ENCODE measurements around the gene ELAVL1. TPM values are rescaled to one million over a fixed set of nuclear protein-coding genes. Genes with fewer than 3 reads are reported as not detected.
A peak's percentile ranks its signal among the peaks of the same experiment; 100 is the strongest.

Gene ELAVL1
- total RNA-seq, 2 experiments from 2014 or later: 143 to 145 TPM

- ChIA-PET CTCF (interaction anchor here (0.8 to 3.7 kb wide), 7 partner anchors 9 to 35 kb away, joined by 3 to 20 read pairs (median 4); partner anchors contain the start of gene TIMM44), POLR2A (no interaction called here)
- Mint-ChIP-seq H3K4me3 (no peak overlapping the region), H3K27ac (no peak overlapping the region), H3K4me1 (ENCODE audit: low read depth) (no peaks in the 10 kb centered on the region), H3K36me3 (peaks cover 13% of the 10 kb centered on the region), H3K9me3 (no peaks in the 10 kb centered on the region), H3K27me3 (no peaks in the 10 kb centered on the region)
- no peak for DNase-seq
- intact Hi-C loops (cut with micrococcal nuclease): no loop called here
Measured at GRCh38 chr19:7971553-7972520, 33.6 kb downstream of the ELAVL1 start.

- POLR2A ChIA-PET: no interaction called here
- Mint-ChIP-seq H3K4me1 (ENCODE audit: low read depth) (no peaks in the 10 kb centered on the region), H3K36me3 (peaks cover 17% of the 10 kb centered on the region), H3K4me3 (no peak overlapping the region), H3K27ac (no peak overlapping the region), H3K27me3 (no peaks in the 10 kb centered on the region), H3K9me3 (no peaks in the 10 kb centered on the region)
- CTCF ChIA-PET: interaction anchor here (0.6 to 3.7 kb wide), 19 partner anchors 8 to 374 kb away, joined by 3 to 20 read pairs (median 3); partner anchors contain the start of genes FBN3 and TIMM44
- peak; percentile 36 for DNase-seq
- intact Hi-C loops (cut with micrococcal nuclease): no loop called here
Measured at GRCh38 chr19:7970716-7971448, 34.6 kb downstream of the ELAVL1 start.

- CTCF ChIA-PET: interaction anchor here (0.7 to 3.7 kb wide), 7 partner anchors 26 to 169 kb away, joined by 3 to 20 read pairs (median 4); partner anchors contain the start of genes SNAPC2 and TIMM44
Measured at GRCh38 chr19:7969555-7969939, 35.9 kb downstream of the ELAVL1 start.

GRCh38 chr19:7968796-7969554 lies 36.5 kb downstream of the ELAVL1 start:
- CTCF ChIA-PET: interaction anchor here (0.7 to 3.7 kb wide), 4 partner anchors 25 to 169 kb away, joined by 3 to 20 read pairs (median 4); partner anchors contain the start of gene TIMM44
- no peaks in the 10 kb centered on the region for H3K4me1 Mint-ChIP-seq (ENCODE audit: low read depth)
- no peaks in the 10 kb centered on the region for H3K27me3 Mint-ChIP-seq
- intact Hi-C loops (cut with micrococcal nuclease): no loop called here
- H3K4me3 Mint-ChIP-seq: no peak overlapping the region
- H3K36me3 Mint-ChIP-seq: peaks cover 16% of the 10 kb centered on the region
- no peak for DNase-seq
- no peak overlapping the region for H3K27ac Mint-ChIP-seq
- POLR2A ChIA-PET: no interaction called here
- no peaks in the 10 kb centered on the region for H3K9me3 Mint-ChIP-seq

More at GRCh38 chr19:7969555-7969939, 35.9 kb downstream of the ELAVL1 start:
- H3K9me3 Mint-ChIP-seq: no peaks in the 10 kb centered on the region
- no peak overlapping the region for H3K27ac Mint-ChIP-seq
- H3K36me3 Mint-ChIP-seq: peaks cover 20% of the 10 kb centered on the region
- H3K27me3 Mint-ChIP-seq: no peaks in the 10 kb centered on the region
- no peaks in the 10 kb centered on the region for H3K4me1 Mint-ChIP-seq (ENCODE audit: low read depth)
- POLR2A ChIA-PET: no interaction called here
- DNase-seq: no peak
- intact Hi-C loops (cut with micrococcal nuclease): no loop called here
- H3K4me3 Mint-ChIP-seq: no peak overlapping the region

GRCh38 chr19:7968008-7968795 lies 37.2 kb downstream of the ELAVL1 start:
- Mint-ChIP-seq H3K4me1 (ENCODE audit: low read depth) (no peaks in the 10 kb centered on the region), H3K27ac (no peak overlapping the region), H3K4me3 (no peak overlapping the region), H3K9me3 (no peaks in the 10 kb centered on the region), H3K27me3 (no peaks in the 10 kb centered on the region), H3K36me3 (peaks cover 13% of the 10 kb centered on the region)
- ChIA-PET CTCF (interaction anchor here (1.5 to 3.7 kb wide), 2 partner anchors 25 to 35 kb away, joined by 3 to 20 read pairs; partner anchors contain the start of gene TIMM44), POLR2A (no interaction called here)
- no peak for DNase-seq
- intact Hi-C loops (cut with micrococcal nuclease): no loop called here

- POLR2A ChIA-PET: no interaction called here
- Mint-ChIP-seq H3K4me3 (no peak overlapping the region), H3K27ac (no peak overlapping the region), H3K4me1 (ENCODE audit: low read depth) (no peaks in the 10 kb centered on the region), H3K27me3 (no peaks in the 10 kb centered on the region), H3K36me3 (peaks cover 19% of the 10 kb centered on the region), H3K9me3 (no peaks in the 10 kb centered on the region)
- CTCF ChIA-PET: no interaction called here
- intact Hi-C loops (cut with micrococcal nuclease): no loop called here
- no peak for DNase-seq
Measured at GRCh38 chr19:7965921-7966665, 39.3 kb downstream of the ELAVL1 start.

GRCh38 chr19:7965259-7965841 lies 40.1 kb downstream of the ELAVL1 start:
- DNase-seq: no peak
- ChIA-PET CTCF (interaction anchor here (1.1 kb wide), 1 partner anchor 21 kb away, joined by 5 read pairs; no protein-coding TSS in a partner anchor), POLR2A (no interaction called here)
- Mint-ChIP-seq H3K4me1 (ENCODE audit: low read depth) (no peaks in the 10 kb centered on the region), H3K27ac (no peak overlapping the region), H3K4me3 (no peak overlapping the region), H3K9me3 (no peaks in the 10 kb centered on the region), H3K36me3 (peaks cover 19% of the 10 kb centered on the region), H3K27me3 (no peaks in the 10 kb centered on the region)
- intact Hi-C loops (cut with micrococcal nuclease): no loop called here

GRCh38 chr19:7963566-7963965 lies 41.9 kb downstream of the ELAVL1 start:
- POLR2A ChIA-PET: no interaction called here
- Mint-ChIP-seq H3K9me3 (no peaks in the 10 kb centered on the region), H3K4me3 (no peak overlapping the region), H3K27ac (no peak overlapping the region), H3K36me3 (peaks cover 19% of the 10 kb centered on the region), H3K27me3 (no peaks in the 10 kb centered on the region), H3K4me1 (ENCODE audit: low read depth) (no peaks in the 10 kb centered on the region)
- CTCF ChIA-PET: no interaction called here
- no peak for DNase-seq
- intact Hi-C loops (cut with micrococcal nuclease): no loop called here

GRCh38 chr19:7962644-7963268 lies 42.7 kb downstream of the ELAVL1 start:
- CTCF ChIA-PET: interaction anchor here (1.0 kb wide), 1 partner anchor 8 kb away, joined by 4 read pairs; no protein-coding TSS in a partner anchor
- no peak for DNase-seq
- Mint-ChIP-seq H3K4me1 (ENCODE audit: low read depth) (no peaks in the 10 kb centered on the region), H3K27ac (no peak overlapping the region), H3K36me3 (peaks cover 19% of the 10 kb centered on the region), H3K9me3 (no peaks in the 10 kb centered on the region), H3K4me3 (no peak overlapping the region), H3K27me3 (no peaks in the 10 kb centered on the region)
- intact Hi-C loops (cut with micrococcal nuclease): no loop called here
- POLR2A ChIA-PET: no interaction called here

- Mint-ChIP-seq H3K27ac (no peak overlapping the region), H3K36me3 (peaks cover 19% of the 10 kb centered on the region), H3K4me1 (ENCODE audit: low read depth) (no peaks in the 10 kb centered on the region), H3K4me3 (no peak overlapping the region), H3K27me3 (no peaks in the 10 kb centered on the region), H3K9me3 (no peaks in the 10 kb centered on the region)
- no peak for DNase-seq
- intact Hi-C loops (cut with micrococcal nuclease): no loop called here
- CTCF ChIA-PET: interaction anchor here (1.0 kb wide), 1 partner anchor 9 kb away, joined by 4 read pairs; no protein-coding TSS in a partner anchor
- POLR2A ChIA-PET: no interaction called here
Measured at GRCh38 chr19:7961920-7962626, 43.4 kb downstream of the ELAVL1 start.
